ENCODE results near the gene EIF4G1. TPM values are rescaled to one million over a fixed set of nuclear protein-coding genes. Genes with fewer than 3 reads are reported as not detected.

Gene EIF4G1
- total RNA-seq, 6 donors from 2014 or later, result 278 to 408 (median 326) TPM

GRCh38 chr3:184320104-184320445 is 5.7 kb downstream of the EIF4G1 start:
- H3K4me3 ChIP-seq, result peak overlapping the region in 3 of 4 donors; percentile 4 to 43 (median 41)
- peaks cover 44 to 77% (median 62%) of the 10 kb centered on the region in 4 donors for H3K36me3 ChIP-seq
- TF ChIP-seq POLR2A (IDR thresholded peaks at IDR 0.05), result no peak
- no peak for TF ChIP-seq CTCF (IDR thresholded peaks at IDR 0.05)
- peak in 1 of 2 donors; percentile 7 for TF ChIP-seq POLR2AphosphoS5 (IDR thresholded peaks at IDR 0.05)
- peak in 1 of 4 donors; percentile 38 for TF ChIP-seq EP300 (IDR thresholded peaks at IDR 0.05)
- H3K27me3 ChIP-seq, result no peaks in the 10 kb centered on the region
- 0 to 3% methylated on average over 1 to 4 of the region's 4 CpGs for WGBS, 2 donors
- peak; percentile 94 for ATAC-seq (ENCODE audit: low FRiP score in 2 of 2)
- H3K4me1 ChIP-seq, result peaks cover 56 to 71% (median 63%) of the 10 kb centered on the region in 4 donors
- DNase-seq, result peak; percentile 79 to 98
- peak overlapping the region; percentile 83 to 92 (median 86) for H3K27ac ChIP-seq
- H3K9me3 ChIP-seq, result no peaks in the 10 kb centered on the region

DNA sequence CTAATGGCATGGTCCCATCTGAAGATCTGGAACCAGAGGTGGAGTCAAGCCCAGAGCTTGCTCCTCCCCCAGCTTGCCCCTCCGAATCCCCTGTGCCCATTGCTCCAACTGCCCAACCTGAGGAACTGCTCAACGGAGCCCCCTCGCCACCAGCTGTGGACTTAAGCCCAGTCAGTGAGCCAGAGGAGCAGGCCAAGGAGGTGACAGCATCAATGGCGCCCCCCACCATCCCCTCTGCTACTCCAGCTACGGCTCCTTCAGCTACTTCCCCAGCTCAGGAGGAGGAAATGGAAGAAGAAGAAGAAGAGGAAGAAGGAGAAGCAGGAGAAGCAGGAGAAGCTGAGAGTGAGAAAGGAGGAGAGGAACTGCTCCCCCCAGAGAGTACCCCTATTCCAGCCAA is 7.3 kb downstream of the EIF4G1 start:
- H3K9me3 ChIP-seq, result no peaks in the 10 kb centered on the region
- DNase-seq, result no peak
- H3K4me3 ChIP-seq, result no peak overlapping the region
- TF ChIP-seq CTCF (IDR thresholded peaks at IDR 0.05), result no peak
- TF ChIP-seq EP300 (IDR thresholded peaks at IDR 0.05), result no peak
- TF ChIP-seq POLR2AphosphoS5 (IDR thresholded peaks at IDR 0.05), result no peak
- TF ChIP-seq POLR2A (IDR thresholded peaks at IDR 0.05), result no peak
- no peak for ATAC-seq (ENCODE audit: low FRiP score in 2 of 2)
- H3K36me3 ChIP-seq, result peaks cover 60 to 84% (median 78%) of the 10 kb centered on the region in 4 donors
- WGBS, 2 donors, result 73 to 89% methylated on average over 5 of the region's 5 CpGs
- H3K27ac ChIP-seq, result peak overlapping the region in 3 of 4 donors; percentile 13 to 86 (median 60)
- H3K27me3 ChIP-seq, result no peaks in the 10 kb centered on the region
- H3K4me1 ChIP-seq, result peaks cover 44 to 58% (median 52%) of the 10 kb centered on the region in 4 donors

DNA sequence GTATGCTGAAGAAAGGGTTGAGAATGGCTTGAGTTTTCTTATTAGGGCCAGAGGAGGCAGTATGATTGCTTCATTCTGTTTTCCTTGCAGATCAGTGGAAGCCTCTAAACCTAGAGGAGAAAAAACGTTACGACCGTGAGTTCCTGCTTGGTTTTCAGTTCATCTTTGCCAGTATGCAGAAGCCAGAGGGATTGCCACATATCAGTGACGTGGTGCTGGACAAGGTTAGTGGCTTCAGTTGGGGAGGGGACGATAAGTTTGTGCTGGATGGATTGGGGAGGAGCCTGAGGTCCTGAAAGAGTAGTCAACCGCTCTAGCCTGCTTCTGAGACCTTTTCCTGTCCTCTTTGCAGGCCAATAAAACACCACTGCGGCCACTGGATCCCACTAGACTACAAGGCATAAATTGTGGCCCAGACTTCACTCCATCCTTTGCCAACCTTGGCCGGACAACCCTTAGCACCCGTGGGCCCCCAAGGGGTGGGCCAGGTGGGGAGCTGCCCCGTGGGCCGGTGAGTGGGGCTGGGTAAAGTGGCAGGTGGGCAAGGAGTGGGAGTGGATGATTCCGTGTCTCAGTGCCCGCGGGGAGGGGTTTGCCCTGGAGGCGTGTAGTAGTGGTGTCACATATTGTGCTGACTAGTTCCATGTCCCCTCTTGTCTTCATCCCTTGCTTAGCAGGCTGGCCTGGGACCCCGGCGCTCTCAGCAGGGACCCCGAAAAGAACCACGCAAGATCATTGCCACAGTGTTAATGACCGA is 8.5 kb downstream of the EIF4G1 start:
- ATAC-seq (ENCODE audit: low FRiP score in 2 of 2), result no peak
- 83 to 91% methylated on average over 20 of the region's 20 CpGs for WGBS, 2 donors
- Histone ChIP-seq H3K27me3 (no peaks in the 10 kb centered on the region), H3K9me3 (no peaks in the 10 kb centered on the region), H3K27ac (peak overlapping the region in 3 of 4 donors; percentile 18 to 86 (median 22)), H3K4me3 (no peak overlapping the region), H3K4me1 (peaks cover 32 to 46% (median 39%) of the 10 kb centered on the region in 4 donors), H3K36me3 (peaks cover 73 to 86% (median 82%) of the 10 kb centered on the region in 4 donors)
- DNase-seq, result peak; percentile 52 to 55
- no peak for TF ChIP-seq EP300 (IDR thresholded peaks at IDR 0.05)
- no peak for TF ChIP-seq POLR2A (IDR thresholded peaks at IDR 0.05)
- no peak for TF ChIP-seq CTCF (IDR thresholded peaks at IDR 0.05)
- TF ChIP-seq POLR2AphosphoS5 (IDR thresholded peaks at IDR 0.05), result no peak

GRCh38 chr3:184323696-184324095 is 9.3 kb downstream of the EIF4G1 start:
- no peaks in the 10 kb centered on the region for H3K27me3 ChIP-seq
- no peak for ATAC-seq (ENCODE audit: low FRiP score in 2 of 2)
- peaks cover 24 to 38% (median 32%) of the 10 kb centered on the region in 4 donors for H3K4me1 ChIP-seq
- H3K9me3 ChIP-seq, result no peaks in the 10 kb centered on the region
- no peak for TF ChIP-seq POLR2A (IDR thresholded peaks at IDR 0.05)
- TF ChIP-seq EP300 (IDR thresholded peaks at IDR 0.05), result no peak
- TF ChIP-seq CTCF (IDR thresholded peaks at IDR 0.05), result no peak
- DNase-seq, result no peak
- WGBS, 2 donors, result 91 to 96% methylated on average over 8 of the region's 8 CpGs
- no peak overlapping the region for H3K27ac ChIP-seq
- no peak overlapping the region for H3K4me3 ChIP-seq
- peaks cover 81 to 86% (median 84%) of the 10 kb centered on the region in 4 donors for H3K36me3 ChIP-seq
